GM19463 (cell line): ENCODE data around the gene CNPY3.

Source experiments
- ATAC-seq: cut with Tn5 transposase; IDR thresholded peaks from one replicate; pipeline ENCODE4 v1.9.1; 2021; ENCODE audit warnings: mild to moderate bottlenecking, moderate library complexity; ENCODE audit not compliant: unreplicated experiment

Gene CNPY3

GRCh38 chr6:42958125-42958524 is 28.8 kb downstream of the CNPY3 start:
- no peak for ATAC-seq

GRCh38 chr6:42959917-42960242 is 30.6 kb downstream of the CNPY3 start:
- no peak for ATAC-seq

GRCh38 chr6:42960243-42961019 is 31.2 kb downstream of the CNPY3 start, which contains the start of gene GNMT:
Gene GNMT, plus strand, starts transcription at chr6:42960754. Its CDS starts 14 bp downstream, at chr6:42960768.
- ATAC-seq: no peak

- no peak for ATAC-seq
Observed at GRCh38 chr6:42961020-42961470, 31.8 kb downstream of the CNPY3 start.

GRCh38 chr6:42962096-42962495 is 32.8 kb downstream of the CNPY3 start:
- ATAC-seq: no peak

- ATAC-seq: no peak
Observed at GRCh38 chr6:42962502-42963178, 33.4 kb downstream of the CNPY3 start.

GRCh38 chr6:42963179-42963854 is 34.0 kb downstream of the CNPY3 start:
- ATAC-seq: no peak

GRCh38 chr6:42963855-42964605 is 34.8 kb downstream of the CNPY3 start:
- ATAC-seq: no peak

GRCh38 chr6:42966571-42966970 is 37.3 kb downstream of the CNPY3 start:
- ATAC-seq: no peak

GRCh38 chr6:42967228-42967627 is 37.9 kb downstream of the CNPY3 start:
- no peak for ATAC-seq

GRCh38 chr6:42968126-42968701 is 38.9 kb downstream of the CNPY3 start:
- ATAC-seq: no peak

- no peak for ATAC-seq
Observed at GRCh38 chr6:42968783-42969182, 39.5 kb downstream of the CNPY3 start.

- no peak for ATAC-seq
Observed at GRCh38 chr6:42969431-42969830, 40.2 kb downstream of the CNPY3 start.

- ATAC-seq: no peak
Observed at GRCh38 chr6:42969934-42970333, 40.7 kb downstream of the CNPY3 start.

- ATAC-seq: no peak
Observed at GRCh38 chr6:42970871-42971612, 41.8 kb downstream of the CNPY3 start.

GRCh38 chr6:42971746-42972327 is 42.6 kb downstream of the CNPY3 start:
- ATAC-seq: no peak

- no peak for ATAC-seq
Observed at GRCh38 chr6:42973926-42974325, 44.6 kb downstream of the CNPY3 start.

GRCh38 chr6:42974919-42975505 is 45.7 kb downstream of the CNPY3 start:
- ATAC-seq: no peak

- ATAC-seq: peak; percentile 22
Observed at GRCh38 chr6:42978487-42978838, 49.2 kb downstream of the CNPY3 start.
